Upper lobe of left lung (tissue), 6 donors: ENCODE measurements around the gene SAT1. TPM values are rescaled to one million over a fixed set of nuclear protein-coding genes. Genes with fewer than 3 reads are reported as not detected.

Experiments used
- ATAC-seq, 2 donors: fragments of 200-7000 bp; cut with Tn5 transposase; one replicate each; pipeline ENCODE4 v1.9.1; 2022; ENCODE audit warnings: mild to moderate bottlenecking in 2 of 2, moderate library complexity in 2 of 2; ENCODE audit not compliant: low FRiP score in 2 of 2
- DNase-seq, 2 donors: peaks; one replicate each; pipeline ENCODE4 v3.0.0-alpha.2; 2019 to 2020
- H3K27ac ChIP-seq, 4 donors: fragments of 200-600 bp; sonication (generic); one replicate each; pipeline ENCODE4 v1.5.1; 2016 to 2019
- H3K27me3 ChIP-seq, 4 donors: fragments of 200-600 bp; sonication (generic); one replicate each; pipeline ENCODE4 v1.5.1; 2017 to 2019
- H3K36me3 ChIP-seq, 4 donors: fragments of 200-600 bp; sonication (generic); one replicate each; pipeline ENCODE4 v1.5.1; 2016 to 2019
- H3K4me1 ChIP-seq, 4 donors: fragments of 200-600 bp; sonication (generic); one replicate each; pipeline ENCODE4 v1.5.1; 2018 to 2019
- H3K4me3 ChIP-seq, 4 donors: fragments of 200-600 bp; sonication (generic); one replicate each; pipeline ENCODE4 v1.5.1; 2017 to 2019; ENCODE audit warnings: mild to moderate bottlenecking in 2 of 4, moderate library complexity in 1 of 4
- H3K9me3 ChIP-seq, 4 donors: fragments of 200-600 bp; sonication (generic); one replicate each; pipeline ENCODE4 v1.5.1; 2018 to 2019
- EP300 ChIP-seq, 4 donors: sonication (generic); formaldehyde crosslinking; IDR thresholded peaks; one replicate each; pipeline ENCODE4 v1.5.1; 2017; ENCODE audit warnings: antibody characterized with exemption in 4 of 4, control low read depth in 2 of 4
- POLR2A ChIP-seq, 4 donors: fragments of 450-650 bp; IDR thresholded peaks; one replicate each; pipeline ENCODE4 v1.5.1; 2016 to 2017; ENCODE audit warnings: antibody characterized with exemption in 4 of 4, mild to moderate bottlenecking in 2 of 4
- POLR2AphosphoS5 ChIP-seq, 2 donors: sonication (generic); formaldehyde crosslinking; IDR thresholded peaks; one replicate each; pipeline ENCODE4 v1.5.1; 2017; ENCODE audit warnings: antibody characterized with exemption in 2 of 2
- WGBS, 2 donors: methylation state at CpG; one replicate each; pipeline ENCODE4 v1.1.5; 2017 to 2018; 5-methylcytosine and 5-hydroxymethylcytosine counted together
- total RNA-seq, 6 donors: library from RNA; depleted of rRNA in 4 of 6; stranded (reverse); fragments of >200 nt in 4 of 6; gene quantifications; one replicate each; pipeline versions ENCODE4 v1.1.0 to v1.2.1, GENCODE V29; 2016 to 2021
- TF ChIP-seq, protein P1 (sequence below), 6 experiments: fragments of 450-650 bp in 4 of 6; fragments of 200-600 bp in 2 of 6; sonication (generic) in 2 of 6; IDR thresholded peaks; one replicate each; pipeline ENCODE4 v1.5.1; 2016 to 2019; ENCODE audit warnings: antibody characterized with exemption in 6 of 6
- donor health status: DM: no; HTN: no; CAD: no; lungs with moderate emphysema.
- donor health status: DM: no; HTN: yes; CAD: no; lungs with severe emphysema.

The SAT1 gene
- total RNA-seq, 6 donors from 2014 or later: 657 to 1,891 (median 1,145) TPM

- no peak for DNase-seq
- Histone ChIP-seq H3K36me3 (no peaks in the 10 kb centered on the region), H3K9me3 (no peaks in the 10 kb centered on the region), H3K27me3 (no peaks in the 10 kb centered on the region), H3K4me1 (no peaks in the 10 kb centered on the region), H3K4me3 (no peak overlapping the region), H3K27ac (no peak overlapping the region)
- no peak for TF ChIP-seq EP300 (IDR thresholded peaks at IDR 0.05)
- TF ChIP-seq, protein P1, sequence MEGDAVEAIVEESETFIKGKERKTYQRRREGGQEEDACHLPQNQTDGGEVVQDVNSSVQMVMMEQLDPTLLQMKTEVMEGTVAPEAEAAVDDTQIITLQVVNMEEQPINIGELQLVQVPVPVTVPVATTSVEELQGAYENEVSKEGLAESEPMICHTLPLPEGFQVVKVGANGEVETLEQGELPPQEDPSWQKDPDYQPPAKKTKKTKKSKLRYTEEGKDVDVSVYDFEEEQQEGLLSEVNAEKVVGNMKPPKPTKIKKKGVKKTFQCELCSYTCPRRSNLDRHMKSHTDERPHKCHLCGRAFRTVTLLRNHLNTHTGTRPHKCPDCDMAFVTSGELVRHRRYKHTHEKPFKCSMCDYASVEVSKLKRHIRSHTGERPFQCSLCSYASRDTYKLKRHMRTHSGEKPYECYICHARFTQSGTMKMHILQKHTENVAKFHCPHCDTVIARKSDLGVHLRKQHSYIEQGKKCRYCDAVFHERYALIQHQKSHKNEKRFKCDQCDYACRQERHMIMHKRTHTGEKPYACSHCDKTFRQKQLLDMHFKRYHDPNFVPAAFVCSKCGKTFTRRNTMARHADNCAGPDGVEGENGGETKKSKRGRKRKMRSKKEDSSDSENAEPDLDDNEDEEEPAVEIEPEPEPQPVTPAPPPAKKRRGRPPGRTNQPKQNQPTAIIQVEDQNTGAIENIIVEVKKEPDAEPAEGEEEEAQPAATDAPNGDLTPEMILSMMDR (IDR thresholded peaks at IDR 0.05): no peak
- no peak for TF ChIP-seq POLR2A (IDR thresholded peaks at IDR 0.05)
- ATAC-seq: no peak
- WGBS, 2 donors: 61 to 88% methylated on average over 3 to 4 of the region's 4 CpGs
These were observed 18.6 kb upstream of the SAT1 start for GRCh38 chrX:23764188-23764984.

- Histone ChIP-seq H3K36me3 (no peaks in the 10 kb centered on the region), H3K9me3 (no peaks in the 10 kb centered on the region), H3K27ac (no peak overlapping the region), H3K4me1 (no peaks in the 10 kb centered on the region), H3K27me3 (no peaks in the 10 kb centered on the region), H3K4me3 (no peak overlapping the region)
- ATAC-seq (no peak), DNase-seq (no peak)
- 94 to 97% methylated on average over 5 of the region's 5 CpGs for WGBS, 2 donors
- TF ChIP-seq, protein P1 (IDR thresholded peaks at IDR 0.05): no peak
- TF ChIP-seq POLR2A (IDR thresholded peaks at IDR 0.05): no peak
- no peak for TF ChIP-seq POLR2AphosphoS5 (IDR thresholded peaks at IDR 0.05)
- no peak for TF ChIP-seq EP300 (IDR thresholded peaks at IDR 0.05)
These were observed 17.5 kb upstream of the SAT1 start for GRCh38 chrX:23765449-23765848.

- 92% methylated on average over 16 of the region's 16 CpGs; no CpG with 5 or more reads in 1 of the 2 donors for WGBS, 2 donors
- H3K9me3 ChIP-seq: no peaks in the 10 kb centered on the region
- ATAC-seq: no peak
- no peak for TF ChIP-seq POLR2AphosphoS5 (IDR thresholded peaks at IDR 0.05)
- TF ChIP-seq, protein P1 (IDR thresholded peaks at IDR 0.05): no peak
- no peak for TF ChIP-seq EP300 (IDR thresholded peaks at IDR 0.05)
- TF ChIP-seq POLR2A (IDR thresholded peaks at IDR 0.05): no peak
- H3K27me3 ChIP-seq: no peaks in the 10 kb centered on the region
- no peak overlapping the region for H3K4me3 ChIP-seq
- H3K27ac ChIP-seq: no peak overlapping the region
- no peaks in the 10 kb centered on the region for H3K4me1 ChIP-seq
- DNase-seq: peak in 1 of 2 donors; percentile 24
- H3K36me3 ChIP-seq: no peaks in the 10 kb centered on the region
These were observed 17.1 kb upstream of the SAT1 start for GRCh38 chrX:23765868-23766267.

GRCh38 chrX:23766650-23767551 is 16.1 kb upstream of the SAT1 start:
- no peak for TF ChIP-seq POLR2AphosphoS5 (IDR thresholded peaks at IDR 0.05)
- TF ChIP-seq, protein P1 (IDR thresholded peaks at IDR 0.05): no peak
- TF ChIP-seq EP300 (IDR thresholded peaks at IDR 0.05): no peak
- peak in 1 of 4 donors; percentile 58 for TF ChIP-seq POLR2A (IDR thresholded peaks at IDR 0.05)
- no peaks in the 10 kb centered on the region for H3K9me3 ChIP-seq
- DNase-seq (peak in 1 of 2 donors; percentile 37), ATAC-seq (peak in 1 of 2 donors; percentile 63)
- no peaks in the 10 kb centered on the region for H3K36me3 ChIP-seq
- H3K4me1 ChIP-seq: no peaks in the 10 kb centered on the region
- 92% methylated on average over 11 of the region's 28 CpGs; no CpG with 5 or more reads in 1 of the 2 donors for WGBS, 2 donors
- H3K4me3 ChIP-seq: peak overlapping the region in 1 of 4 donors; percentile 52
- H3K27ac ChIP-seq: peak overlapping the region in 2 of 4 donors; percentile 18 to 84
- H3K27me3 ChIP-seq: no peaks in the 10 kb centered on the region
